Kidney (tissue), 14 donors: ENCODE results near the gene RNF39. TPM values are rescaled to one million over a fixed set of nuclear protein-coding genes. Genes with fewer than 3 reads are reported as not detected.

Experiments
- DNase-seq, 5 donors: peaks; one replicate each; pipeline ENCODE4 v3.0.0-alpha.2; 2013 to 2020
- FAIRE-seq: peaks from 2 replicates; lab custom pipeline; 2012; peaks lifted over from hg19 to GRCh38; lab: Jason Lieb, UNC
- H3K27ac ChIP-seq, 2 donors: one replicate each; pipeline ENCODE4 v1.7.0; 2013; ENCODE audit warnings: low read depth in 2 of 2, low read length in 2 of 2, inconsistent platforms in 1 of 2
- H3K27me3 ChIP-seq: one replicate; pipeline ENCODE4 v1.7.1; 2013; ENCODE audit warnings: low read length, inconsistent platforms; ENCODE audit not compliant: control insufficient read depth, insufficient read depth
- H3K36me3 ChIP-seq, 3 donors: one replicate each; pipeline versions ENCODE4 v1.7.0 to v1.7.1; 2013; ENCODE audit warnings: low read length in 3 of 3, control low read depth in 1 of 3, inconsistent platforms in 1 of 3; ENCODE audit not compliant: insufficient read depth in 3 of 3, control insufficient read depth in 2 of 3
- H3K4me1 ChIP-seq, 3 donors: one replicate each; pipeline versions ENCODE4 v1.7.0 to v1.7.1; 2013; ENCODE audit warnings: low read length in 3 of 3, inconsistent platforms in 1 of 3, low read depth in 1 of 3; ENCODE audit not compliant: control insufficient read depth in 2 of 3, insufficient read depth in 2 of 3
- H3K4me3 ChIP-seq, 3 donors: one replicate each; pipeline versions ENCODE4 v1.7.0 to v1.8.1; 2013; ENCODE audit warnings: low read length in 3 of 3, control low read depth in 1 of 3, inconsistent platforms in 1 of 3
- H3K9ac ChIP-seq, 3 donors: one replicate each; pipeline versions ENCODE4 v1.7.0 to v1.7.1; 2013; ENCODE audit warnings: low read length in 3 of 3, control low read depth in 1 of 3, inconsistent platforms in 1 of 3
- H3K9me3 ChIP-seq, 3 donors: one replicate each; pipeline versions ENCODE4 v1.7.0 to v1.7.1; 2013; ENCODE audit warnings: low read length in 3 of 3, control low read depth in 1 of 3, inconsistent platforms in 1 of 3; ENCODE audit not compliant: control insufficient read depth in 2 of 3, insufficient read depth in 1 of 3
- CTCF ChIP-seq: IDR thresholded peaks from 3 replicates; pipeline ENCODE4 v1.5.1; 2012; ENCODE audit warnings: mild to moderate bottlenecking, moderate library complexity, borderline replicate concordance; ENCODE audit not compliant: insufficient read depth; ENCODE audit errors: extremely low read depth
- intact Hi-C: fragments of 100-400 bp; cut with DNase I; formaldehyde crosslinking; loops from one replicate; pipeline ENCODE4 v1.11.1; 2022
- polyA plus RNA-seq: library from polyadenylated mRNA; stranded (reverse); fragments of 350-450 nt; fragmentation: Illumina TruSeq; extraction: RNeasy Lipid Tissue Mini Kit (QIAGEN cat#74804); gene quantifications from one replicate; pipeline ENCODE4 v1.2.3, GENCODE V29; 2014; ENCODE audit warnings: low read depth, low replicate concordance; ENCODE audit not compliant: insufficient read depth
- total RNA-seq: library from RNA; stranded (reverse); fragmentation: NEBNext Ultra II Directional; extraction: Animal tissue kit (Norgen Biotek cat#: 25700); gene quantifications from one replicate; pipeline ENCODE4 v1.2.1, GENCODE V29; 2021
- donor health status: control.
- donor health status: control.
- donor health status: control.
- donor health status: control.
- donor health status: control.
- donor health status: DM: yes; HTN: yes; CAD: no.
- donor health status: Normal renal cell carcinoma (clear cell type).

RNF39 gene
- total and polyA plus RNA-seq, 2 donors from 2014 or later = 1.3 TPM; not detected in 1

- intact Hi-C loops = no loop called here
- no peak for FAIRE-seq
- H3K9ac ChIP-seq = peak overlapping the region in 1 of 3 donors; percentile 35
Observed at GRCh38 chr6:30103872-30104179, 28.3 kb upstream of the RNF39 start.

GRCh38 chr6:30102970-30103871 lies 27.7 kb upstream of the RNF39 start:
- peaks cover 41% of the 10 kb centered on the region for H3K27me3 ChIP-seq
- DNase-seq (peak; percentile 89 to 96 (median 90)), FAIRE-seq (no peak)
- H3K9ac ChIP-seq = peak overlapping the region in 1 of 3 donors; percentile 35
- no peaks in the 10 kb centered on the region for H3K36me3 ChIP-seq
- H3K27ac ChIP-seq = peak overlapping the region in 1 of 2 donors; percentile 25
- peak overlapping the region; percentile 44 to 58 (median 49) for H3K4me3 ChIP-seq
- H3K9me3 ChIP-seq = no peaks in the 10 kb centered on the region
- peak; percentile 98 for TF ChIP-seq CTCF
- H3K4me1 ChIP-seq = peaks cover 0 to 23% (median 13%) of the 10 kb centered on the region in 3 donors
- intact Hi-C loops = no loop called here

More at GRCh38 chr6:30103872-30104179, 28.3 kb upstream of the RNF39 start:
- H3K4me3 ChIP-seq = peak overlapping the region in 2 of 3 donors; percentile 49 to 58
- DNase-seq = no peak
- H3K27me3 ChIP-seq = peaks cover 35% of the 10 kb centered on the region
- H3K27ac ChIP-seq = no peak overlapping the region
- no peaks in the 10 kb centered on the region for H3K36me3 ChIP-seq
- no peak for TF ChIP-seq CTCF
- H3K4me1 ChIP-seq = peaks cover 0 to 23% (median 13%) of the 10 kb centered on the region in 3 donors
- no peaks in the 10 kb centered on the region for H3K9me3 ChIP-seq

GRCh38 chr6:30102414-30102969 lies 26.9 kb upstream of the RNF39 start:
- DNase-seq = no peak
- Histone ChIP-seq H3K27ac (peak overlapping the region; percentile 25 to 34), H3K27me3 (peaks cover 47% of the 10 kb centered on the region), H3K4me1 (peaks cover 0 to 23% (median 13%) of the 10 kb centered on the region in 3 donors), H3K4me3 (peak overlapping the region in 2 of 3 donors; percentile 26 to 63), H3K9me3 (no peaks in the 10 kb centered on the region), H3K9ac (peak overlapping the region in 2 of 3 donors; percentile 22 to 45), H3K36me3 (no peaks in the 10 kb centered on the region)
- intact Hi-C loops = no loop called here
- FAIRE-seq = no peak
- no peak for TF ChIP-seq CTCF
